Measurements from ENCODE around the gene NFU1. TPM values are rescaled to one million over a fixed set of nuclear protein-coding genes. Genes with fewer than 3 reads are reported as not detected.

Gene NFU1
- total and polyA plus RNA-seq, 2 experiments from 2014 or later, result 39.9 to 102 TPM

- TF ChIP-seq ZNF114 (CRISPR knock-in tag; IDR thresholded peaks at IDR 0.05), result no peak
- TF ChIP-seq ZNF462 (CRISPR knock-in tag; IDR thresholded peaks at IDR 0.05), result no peak
- TF ChIP-seq CREB1 (CRISPR knock-in tag; IDR thresholded peaks at IDR 0.05; ENCODE audit: low read depth), result no peak
These were observed 48.0 kb downstream of the NFU1 start (continued) for GRCh38 chr2:69389271-69389670.

- Histone ChIP-seq H3K27ac (ENCODE audit: low read depth) (peak overlapping the region; percentile 75; the same call in 1 of the 2 replicates), H3K9me2 (ENCODE audit: insufficient read depth) (no peaks in the 10 kb centered on the region), H3K4me3 (peak overlapping the region; percentile 85), H2AFZ (peak overlapping the region; percentile 97), H4K20me1 (replicated peaks; ENCODE audit: insufficient read depth) (peaks cover 2% of the 10 kb centered on the region; the same call in 1 of the 2 replicates), H3K4me2 (peak overlapping the region; percentile 92), H3F3A (replicated peaks; ENCODE audit: low read depth) (no peaks in the 10 kb centered on the region; the same call in 1 of the 2 replicates), H3K4me1 (ENCODE audit: insufficient read depth) (peaks cover 16% of the 10 kb centered on the region), H3K27me3 (ENCODE audit: insufficient read depth) (no peaks in the 10 kb centered on the region), H3K79me2 (replicated peaks; ENCODE audit: insufficient read depth) (peaks cover 37% of the 10 kb centered on the region), H3K36me3 (ENCODE audit: insufficient read depth) (no peaks in the 10 kb centered on the region)
- H3K9me3 Mint-ChIP-seq, result no peaks in the 10 kb centered on the region
- peak overlapping the region; percentile 87; the same call in 1 of the 2 replicates for H3K27ac Mint-ChIP-seq
- H3K4me1 Mint-ChIP-seq, result peaks cover 20% of the 10 kb centered on the region
- ATAC-seq (peak; percentile 3; the same call in 2 of the 3 replicates), DNase-seq (ENCODE audit: low spot score) (no peak)
- H3K36me3 Mint-ChIP-seq (ENCODE audit: low read depth), result no peaks in the 10 kb centered on the region; the same call in 2 of the 3 replicates
- peak overlapping the region; percentile 93 for H3K4me3 Mint-ChIP-seq
- no peak for TF ChIP-seq CTCF (conservative IDR thresholded peaks at IDR 0.05; ENCODE audit: low read depth in 2 of 2)
- TF ChIP-seq ZNF114 (CRISPR knock-in tag; IDR thresholded peaks at IDR 0.05), result no peak
- TF ChIP-seq NANOG (IDR thresholded peaks at IDR 0.05; ENCODE audit: borderline replicate concordance), result no peak
- no peak for TF ChIP-seq REST (IDR thresholded peaks at IDR 0.05; ENCODE audit: unreplicated experiment)
- no peak for TF ChIP-seq EZH2phosphoT487 (IDR thresholded peaks at IDR 0.05; ENCODE audit: unreplicated experiment)
- no peak for TF ChIP-seq ZNF331 (CRISPR knock-in tag; IDR thresholded peaks at IDR 0.05; ENCODE audit: low read depth)
- no peak for TF ChIP-seq CREB1 (CRISPR knock-in tag; IDR thresholded peaks at IDR 0.05; ENCODE audit: low read depth)
- no peak for TF ChIP-seq STAT1 (IDR thresholded peaks at IDR 0.05; ENCODE audit: unreplicated experiment)
- H3K27me3 Mint-ChIP-seq (ENCODE audit: insufficient read depth, low read depth, poor library complexity), result no peaks in the 10 kb centered on the region
These were observed 49.3 kb downstream of the NFU1 start for GRCh38 chr2:69387770-69388481.

Measured in GM23338 (cell line).